ENCODE measurements around the gene ANTXR1. TPM values are rescaled to one million over a fixed set of nuclear protein-coding genes. Genes with fewer than 3 reads are reported as not detected.

Gene ANTXR1
- total RNA-seq, 1 experiment from 2014 or later, result 37.3 TPM

DNA sequence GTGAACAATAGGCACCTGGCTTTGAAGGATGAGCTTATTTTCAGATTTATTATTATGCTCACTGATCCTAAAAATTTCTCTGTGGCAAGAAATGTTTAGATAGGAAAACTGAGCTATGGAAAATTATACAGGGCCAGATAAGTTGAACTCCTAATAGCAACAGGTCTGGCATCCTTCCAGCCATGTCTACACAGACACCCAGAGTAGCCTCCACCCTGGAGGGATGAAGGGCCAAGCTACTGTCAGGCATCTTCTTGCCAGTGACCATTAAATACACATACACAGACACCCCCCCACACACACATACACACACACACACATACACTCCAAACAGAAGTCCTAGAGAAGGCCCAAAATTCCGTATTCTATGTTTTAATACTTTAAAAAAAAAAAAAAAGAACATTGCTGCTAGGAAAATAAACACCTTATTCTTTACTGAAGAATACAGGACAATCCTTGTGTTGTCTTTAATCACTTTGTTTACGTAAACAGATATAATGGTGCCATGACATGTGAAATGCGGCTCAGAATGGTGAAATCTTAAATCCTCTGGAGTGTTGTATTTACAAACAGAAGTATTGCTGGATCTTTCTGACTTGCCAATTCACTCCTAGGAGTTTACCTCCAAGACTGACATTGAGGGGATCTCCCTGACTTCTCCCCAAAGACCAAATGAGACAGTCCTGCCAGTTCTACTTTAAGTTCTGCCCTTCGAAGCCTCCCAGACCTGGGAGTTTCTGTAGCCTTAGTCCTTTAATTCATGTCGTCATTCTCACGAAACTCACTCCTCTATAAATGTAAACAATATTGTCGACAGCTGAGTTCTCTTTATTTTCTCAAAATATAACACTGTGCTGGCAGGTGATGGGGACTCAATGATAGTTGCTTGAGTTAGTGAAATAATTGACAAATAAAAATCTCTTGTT is 163.1 kb downstream of the ANTXR1 start:
- no peak overlapping the region for H2AK5ac ChIP-seq (ENCODE audit: insufficient read length, low read length)
- H3K56ac ChIP-seq (ENCODE audit: insufficient read length, low read depth, low read length), result no peak overlapping the region
- H3K9me3 ChIP-seq (ENCODE audit: control insufficient read depth, low read depth, low read length), result no peaks in the 10 kb centered on the region
- Mint-ChIP-seq H3K4me1 (peaks cover 25 to 28% of the 10 kb centered on the region in 2 experiments), H3K36me3 (ENCODE audit: insufficient read depth in 1 of 3, low read depth in 3 of 3) (no peaks in the 10 kb centered on the region), H3K27me3 (ENCODE audit: low read depth) (no peaks in the 10 kb centered on the region), H3K9me3 (no peaks in the 10 kb centered on the region), H3K27ac (peak overlapping the region in 1 of 3 experiments; percentile 25; a peak in 1 of 7 replicates), H3K4me3 (no peak overlapping the region; a peak in 1 of 5 replicates)
- no peak overlapping the region for H2BK20ac ChIP-seq (ENCODE audit: low read depth, low read length, poor library complexity, severe bottlenecking)
- H2BK12ac ChIP-seq (ENCODE audit: insufficient read length, low read depth, low read length), result no peak overlapping the region
- H3K23ac ChIP-seq (ENCODE audit: insufficient read length, low read depth, low read length), result no peak overlapping the region
- no peaks in the 10 kb centered on the region for H3K79me2 ChIP-seq (ENCODE audit: insufficient read depth, low read length)
- no peak overlapping the region for H3K4ac ChIP-seq (ENCODE audit: low read depth, low read length)
- no peaks in the 10 kb centered on the region for H3K27me3 ChIP-seq (ENCODE audit: insufficient read depth, low read length)
- no peak overlapping the region for H4K8ac ChIP-seq (replicated peaks; ENCODE audit: insufficient read length, low read depth, low read length)
- no CpG with 5 or more reads among the region's 7 CpGs for WGBS (ENCODE audit: extremely low coverage, insufficient read length, low lambda C conversion rate)
- DNase-seq, result no peak
- no peak overlapping the region for H3K4me2 ChIP-seq (ENCODE audit: insufficient read depth, insufficient read length, low read length)
- peaks cover 11% of the 10 kb centered on the region; the same call in 1 of the 2 replicates for H3K4me1 ChIP-seq (ENCODE audit: insufficient read depth, low read length)
- H3K79me1 ChIP-seq (ENCODE audit: insufficient read depth, low read depth, low read length, poor library complexity, severe bottlenecking), result no peaks in the 10 kb centered on the region
- TF ChIP-seq, protein P1, sequence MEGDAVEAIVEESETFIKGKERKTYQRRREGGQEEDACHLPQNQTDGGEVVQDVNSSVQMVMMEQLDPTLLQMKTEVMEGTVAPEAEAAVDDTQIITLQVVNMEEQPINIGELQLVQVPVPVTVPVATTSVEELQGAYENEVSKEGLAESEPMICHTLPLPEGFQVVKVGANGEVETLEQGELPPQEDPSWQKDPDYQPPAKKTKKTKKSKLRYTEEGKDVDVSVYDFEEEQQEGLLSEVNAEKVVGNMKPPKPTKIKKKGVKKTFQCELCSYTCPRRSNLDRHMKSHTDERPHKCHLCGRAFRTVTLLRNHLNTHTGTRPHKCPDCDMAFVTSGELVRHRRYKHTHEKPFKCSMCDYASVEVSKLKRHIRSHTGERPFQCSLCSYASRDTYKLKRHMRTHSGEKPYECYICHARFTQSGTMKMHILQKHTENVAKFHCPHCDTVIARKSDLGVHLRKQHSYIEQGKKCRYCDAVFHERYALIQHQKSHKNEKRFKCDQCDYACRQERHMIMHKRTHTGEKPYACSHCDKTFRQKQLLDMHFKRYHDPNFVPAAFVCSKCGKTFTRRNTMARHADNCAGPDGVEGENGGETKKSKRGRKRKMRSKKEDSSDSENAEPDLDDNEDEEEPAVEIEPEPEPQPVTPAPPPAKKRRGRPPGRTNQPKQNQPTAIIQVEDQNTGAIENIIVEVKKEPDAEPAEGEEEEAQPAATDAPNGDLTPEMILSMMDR (conservative IDR thresholded peaks at IDR 0.05), result no peak
- H3K27ac ChIP-seq (ENCODE audit: insufficient read length, low read depth, low read length), result no peak overlapping the region
- no peak overlapping the region for H2BK120ac ChIP-seq (ENCODE audit: low read depth, low read length, poor library complexity, severe bottlenecking)
- H2BK15ac ChIP-seq (ENCODE audit: low read depth, low read length), result no peak overlapping the region
- H2BK5ac ChIP-seq (ENCODE audit: insufficient read length, low read length), result no peak overlapping the region
- H3K9ac ChIP-seq (ENCODE audit: extremely low read depth, insufficient read length, low read length), result no peak overlapping the region
- H4K5ac ChIP-seq (ENCODE audit: insufficient read length, low read depth, low read length), result no peak overlapping the region
- no peak overlapping the region for H3T11ph ChIP-seq (ENCODE audit: low read length)
- no peak overlapping the region for H4K91ac ChIP-seq (ENCODE audit: insufficient read length, low read depth, low read length)
- H3K18ac ChIP-seq (ENCODE audit: insufficient read length, low read depth, low read length), result no peak overlapping the region
- H3K14ac ChIP-seq (ENCODE audit: insufficient read depth, low read length), result no peak overlapping the region
- no peaks in the 10 kb centered on the region for H4K20me1 ChIP-seq (ENCODE audit: control insufficient read depth, insufficient read depth, insufficient read length)
- no peak overlapping the region for H2AFZ ChIP-seq (ENCODE audit: low read length)
- no peaks in the 10 kb centered on the region for H3K23me2 ChIP-seq (ENCODE audit: insufficient read length, low read depth, low read length, poor library complexity, severe bottlenecking)
